NCI-H2196 treated with DMSO at 0.1 percent for 48 hours (cell line): ENCODE results near the gene GCAT.

Source experiments
- DNase-seq: peaks from one replicate; lab custom pipeline; 2025; ENCODE audit not compliant: unreplicated experiment; lab: John Stamatoyannopoulos, UW

GCAT gene

GRCh38 chr22:37842015-37842793 lies 34.5 kb downstream of the GCAT start:
- DNase-seq = no peak

- no peak for DNase-seq
These were observed 36.0 kb downstream of the GCAT start for GRCh38 chr22:37843741-37844089.

- DNase-seq = no peak
These were observed 37.2 kb downstream of the GCAT start for GRCh38 chr22:37844904-37845329.

GRCh38 chr22:37846433-37846832 lies 38.7 kb downstream of the GCAT start:
- DNase-seq = no peak

- DNase-seq = no peak
These were observed 40.9 kb downstream of the GCAT start for GRCh38 chr22:37848587-37849088.

- peak; percentile 34 for DNase-seq
These were observed 41.5 kb downstream of the GCAT start, which contains the start of gene EIF3L for GRCh38 chr22:37849089-37849751. Gene EIF3L (plus strand): TSS chr22:37849419. CDS start chr22:37849450, 31 bp downstream.

- no peak for DNase-seq
These were observed 43.1 kb downstream of the GCAT start for GRCh38 chr22:37850801-37851200.

GRCh38 chr22:37852418-37852817 lies 44.7 kb downstream of the GCAT start:
- DNase-seq = no peak

GRCh38 chr22:37854946-37855345 lies 47.2 kb downstream of the GCAT start:
- DNase-seq = no peak

GRCh38 chr22:37855462-37855861 lies 47.7 kb downstream of the GCAT start:
- DNase-seq = no peak

- DNase-seq = no peak
These were observed 53.2 kb downstream of the GCAT start for GRCh38 chr22:37860796-37861421.

GRCh38 chr22:37862570-37863325 lies 55.0 kb downstream of the GCAT start:
- no peak for DNase-seq

- DNase-seq = no peak
These were observed 57.8 kb downstream of the GCAT start for GRCh38 chr22:37865510-37865909.
